Liver (tissue), 9 donors: ENCODE results near the gene TMCO5A. TPM values are rescaled to one million over a fixed set of nuclear protein-coding genes. Genes with fewer than 3 reads are reported as not detected.

Experiments used
- DNase-seq: peaks from one replicate; pipeline ENCODE4 v3.0.0-alpha.2; 2017; ENCODE audit warnings: low spot score
- H3K27ac ChIP-seq, 2 donors: one replicate each; pipeline ENCODE4 v1.7.0; 2013; ENCODE audit warnings: inconsistent platforms in 2 of 2, low read length in 2 of 2, control low read depth in 1 of 2, low read depth in 1 of 2, mild to moderate bottlenecking in 1 of 2
- H3K27me3 ChIP-seq, 4 donors: one replicate each; pipeline versions ENCODE4 v1.6.1 to v1.7.0; 2013; ENCODE audit warnings: low read length in 3 of 4, inconsistent platforms in 1 of 4, mild to moderate bottlenecking in 1 of 4, moderate library complexity in 1 of 4; ENCODE audit not compliant: control insufficient read depth in 4 of 4, insufficient read depth in 4 of 4
- H3K36me3 ChIP-seq, 4 donors: one replicate each; pipeline versions ENCODE4 v1.6.1 to v1.7.0; 2013; ENCODE audit warnings: low read length in 3 of 4, mild to moderate bottlenecking in 3 of 4, low read depth in 1 of 4, moderate library complexity in 1 of 4; ENCODE audit not compliant: control insufficient read depth in 4 of 4, insufficient read depth in 3 of 4
- H3K4me1 ChIP-seq, 4 donors: one replicate each; pipeline versions ENCODE4 v1.6.1 to v1.7.0; 2013; ENCODE audit warnings: low read length in 3 of 4, mild to moderate bottlenecking in 3 of 4, moderate library complexity in 1 of 4; ENCODE audit not compliant: control insufficient read depth in 4 of 4, insufficient read depth in 4 of 4
- H3K4me3 ChIP-seq, 3 donors: one replicate each; pipeline versions ENCODE4 v1.6.1 to v1.7.0; 2013; ENCODE audit warnings: low read length in 3 of 3, control low read depth in 1 of 3, low read depth in 1 of 3, mild to moderate bottlenecking in 1 of 3
- H3K9ac ChIP-seq, 2 donors: one replicate each; pipeline ENCODE4 v1.7.0; 2013; ENCODE audit warnings: low read length in 2 of 2, mild to moderate bottlenecking in 2 of 2, moderate library complexity in 2 of 2, control low read depth in 1 of 2, low read depth in 1 of 2
- H3K9me3 ChIP-seq, 4 donors: one replicate each; pipeline versions ENCODE4 v1.6.1 to v1.7.0; 2013; ENCODE audit warnings: low read length in 3 of 4; ENCODE audit not compliant: control insufficient read depth in 4 of 4
- EGR1 ChIP-seq, 2 donors: IDR thresholded peaks; 2 replicates each; pipeline ENCODE4 v1.6.1; 2016 to 2018; ENCODE audit warnings: antibody characterized with exemption in 2 of 2, low read depth in 2 of 2
- FOXA2 ChIP-seq: IDR thresholded peaks from 2 replicates; pipeline ENCODE4 v1.6.1; 2016; ENCODE audit warnings: antibody characterized with exemption
- HNF4A ChIP-seq, 2 donors: conservative IDR thresholded peaks; 2 replicates each; pipeline ENCODE4 v1.6.1; 2016; ENCODE audit warnings: antibody characterized with exemption in 2 of 2, mild to moderate bottlenecking in 2 of 2
- HNF4G ChIP-seq: IDR thresholded peaks from 2 replicates; pipeline ENCODE4 v1.6.1; 2016; ENCODE audit warnings: antibody characterized with exemption
- NR2F2 ChIP-seq: IDR thresholded peaks from 2 replicates; pipeline ENCODE4 v1.6.1; 2016; ENCODE audit warnings: antibody characterized with exemption
- RXRA ChIP-seq, 2 donors: IDR thresholded peaks; 2 replicates each; pipeline ENCODE4 v1.6.1; 2017 to 2018; ENCODE audit warnings: antibody characterized with exemption in 2 of 2, mild to moderate bottlenecking in 1 of 2
- YY1 ChIP-seq: IDR thresholded peaks from 2 replicates; pipeline ENCODE4 v1.6.1; 2016; ENCODE audit warnings: antibody characterized with exemption, mild to moderate bottlenecking
- WGBS: extraction: QIAGEN DNeasy Blood & Tissue Kit; methylation state at CpG from one replicate; pipeline ENCODE4 v1.1.7; 2013; 5-methylcytosine and 5-hydroxymethylcytosine counted together
- polyA plus RNA-seq, 2 donors: library from polyadenylated mRNA; stranded (reverse) in 1 of 2; unstranded in 1 of 2; fragments of 200-250 nt in 1 of 2; fragments of >200 nt in 1 of 2; fragmentation: Nextera tagmentation in 1 of 2; extraction: Ambion mirVana in 1 of 2; gene quantifications; one replicate each; pipeline versions ENCODE4 v1.2.1 to v1.2.3, GENCODE V29; 2013 to 2015
- total RNA-seq, 2 donors: library from RNA; depleted of rRNA; stranded (reverse); fragments of >200 nt; gene quantifications; one replicate each; pipeline ENCODE4 v1.2.3, GENCODE V29; 2014
- TF ChIP-seq, protein P1 (sequence below): IDR thresholded peaks from 2 replicates; pipeline ENCODE4 v1.6.1; 2016; ENCODE audit warnings: antibody characterized with exemption
- TF ChIP-seq, protein P2 (sequence below): IDR thresholded peaks from 2 replicates; pipeline ENCODE4 v1.6.1; 2016; ENCODE audit warnings: antibody characterized with exemption
- TF ChIP-seq, protein P3 (sequence below): IDR thresholded peaks from 2 replicates; pipeline ENCODE4 v1.6.1; 2016; ENCODE audit warnings: antibody characterized with exemption, mild to moderate bottlenecking
- TF ChIP-seq, protein P4 (sequence below): IDR thresholded peaks from 2 replicates; pipeline ENCODE4 v1.6.1; 2016; ENCODE audit warnings: antibody characterized with exemption
- donor health status: healthy.
- donor health status: healthy.
- donor health status: healthy.
- donor health status: healthy.
- donor health status: healthy.

The TMCO5A gene
- total and polyA plus RNA-seq, 4 donors, result not detected

DNA sequence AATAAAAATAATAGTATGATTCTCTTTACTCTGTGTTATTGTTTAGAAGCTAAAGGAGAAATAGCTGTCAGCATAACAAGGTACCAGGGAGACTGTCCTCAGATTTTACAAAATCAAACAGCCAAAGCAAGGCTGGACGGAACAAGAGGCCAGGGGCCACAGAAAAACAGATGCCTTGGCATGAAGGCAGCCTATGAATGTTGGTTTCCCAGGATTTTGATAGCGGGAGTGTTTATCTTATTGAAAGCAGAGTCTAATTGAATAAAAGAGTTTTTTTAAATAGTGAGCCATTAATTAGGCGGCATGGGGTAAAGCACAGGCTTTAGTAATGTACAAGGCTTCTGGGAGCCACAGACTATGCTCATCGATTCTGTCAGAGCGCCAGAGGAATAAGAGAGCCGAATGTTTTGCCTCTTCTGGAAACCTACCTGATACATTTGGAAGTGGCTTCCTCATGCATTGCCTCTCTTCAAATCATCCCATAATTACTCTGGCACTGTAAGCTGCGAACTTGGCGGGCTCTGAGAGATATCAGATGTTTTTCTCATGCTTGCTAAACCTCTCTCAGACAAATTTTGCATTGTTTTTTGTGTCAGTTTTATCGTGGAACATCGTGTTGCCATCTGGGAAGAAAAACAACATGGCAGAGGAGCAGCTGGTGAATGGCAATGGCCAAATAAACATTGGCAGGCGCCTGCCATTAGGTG lies 30.4 kb upstream of the TMCO5A start:
- H3K4me3 ChIP-seq, result no peak overlapping the region
- DNase-seq, result no peak
- peaks cover 0 to 4% (median 0%) of the 10 kb centered on the region in 4 donors for H3K4me1 ChIP-seq
- H3K27ac ChIP-seq, result no peak overlapping the region
- TF ChIP-seq NR2F2 (peak; percentile 52), RXRA (IDR thresholded peaks at IDR 0.05) (no peak)
- TF ChIP-seq, protein P1, sequence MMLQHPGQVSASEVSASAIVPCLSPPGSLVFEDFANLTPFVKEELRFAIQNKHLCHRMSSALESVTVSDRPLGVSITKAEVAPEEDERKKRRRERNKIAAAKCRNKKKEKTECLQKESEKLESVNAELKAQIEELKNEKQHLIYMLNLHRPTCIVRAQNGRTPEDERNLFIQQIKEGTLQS, result no peak
- H3K36me3 ChIP-seq, result no peaks in the 10 kb centered on the region
- H3K27me3 ChIP-seq, result no peaks in the 10 kb centered on the region
- H3K9me3 ChIP-seq, result no peaks in the 10 kb centered on the region
- WGBS, result 78% methylated on average over 11 of the region's 11 CpGs
- no peak overlapping the region for H3K9ac ChIP-seq

DNA sequence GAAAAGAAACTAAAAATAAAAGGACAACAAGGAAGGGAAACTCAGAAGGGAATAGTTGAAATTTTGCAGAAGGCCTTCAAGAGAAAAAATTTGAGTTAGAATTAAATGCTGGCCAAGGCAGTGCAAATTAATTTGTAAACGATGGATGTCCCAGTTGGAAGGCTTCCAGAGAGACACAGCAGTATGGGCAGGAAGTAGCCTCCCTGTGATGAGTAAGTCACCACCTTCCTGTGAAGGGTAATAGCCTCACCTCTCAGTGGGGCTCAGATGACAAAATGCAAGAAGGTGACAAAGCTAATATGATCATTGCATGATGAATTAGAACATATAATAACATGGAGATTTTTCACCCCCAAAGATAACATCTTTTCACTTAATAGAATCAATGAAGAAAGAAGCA lies 27.3 kb upstream of the TMCO5A start:
- H3K27ac ChIP-seq, result no peak overlapping the region
- TF ChIP-seq, protein P2, sequence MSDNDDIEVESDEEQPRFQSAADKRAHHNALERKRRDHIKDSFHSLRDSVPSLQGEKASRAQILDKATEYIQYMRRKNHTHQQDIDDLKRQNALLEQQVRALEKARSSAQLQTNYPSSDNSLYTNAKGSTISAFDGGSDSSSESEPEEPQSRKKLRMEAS, result no peak
- no peak for TF ChIP-seq FOXA2
- TF ChIP-seq EGR1 (IDR thresholded peaks at IDR 0.05; ENCODE audit: low read depth in 2 of 2), result no peak
- no peak for TF ChIP-seq HNF4A (conservative IDR thresholded peaks at IDR 0.05)
- TF ChIP-seq, protein P3, sequence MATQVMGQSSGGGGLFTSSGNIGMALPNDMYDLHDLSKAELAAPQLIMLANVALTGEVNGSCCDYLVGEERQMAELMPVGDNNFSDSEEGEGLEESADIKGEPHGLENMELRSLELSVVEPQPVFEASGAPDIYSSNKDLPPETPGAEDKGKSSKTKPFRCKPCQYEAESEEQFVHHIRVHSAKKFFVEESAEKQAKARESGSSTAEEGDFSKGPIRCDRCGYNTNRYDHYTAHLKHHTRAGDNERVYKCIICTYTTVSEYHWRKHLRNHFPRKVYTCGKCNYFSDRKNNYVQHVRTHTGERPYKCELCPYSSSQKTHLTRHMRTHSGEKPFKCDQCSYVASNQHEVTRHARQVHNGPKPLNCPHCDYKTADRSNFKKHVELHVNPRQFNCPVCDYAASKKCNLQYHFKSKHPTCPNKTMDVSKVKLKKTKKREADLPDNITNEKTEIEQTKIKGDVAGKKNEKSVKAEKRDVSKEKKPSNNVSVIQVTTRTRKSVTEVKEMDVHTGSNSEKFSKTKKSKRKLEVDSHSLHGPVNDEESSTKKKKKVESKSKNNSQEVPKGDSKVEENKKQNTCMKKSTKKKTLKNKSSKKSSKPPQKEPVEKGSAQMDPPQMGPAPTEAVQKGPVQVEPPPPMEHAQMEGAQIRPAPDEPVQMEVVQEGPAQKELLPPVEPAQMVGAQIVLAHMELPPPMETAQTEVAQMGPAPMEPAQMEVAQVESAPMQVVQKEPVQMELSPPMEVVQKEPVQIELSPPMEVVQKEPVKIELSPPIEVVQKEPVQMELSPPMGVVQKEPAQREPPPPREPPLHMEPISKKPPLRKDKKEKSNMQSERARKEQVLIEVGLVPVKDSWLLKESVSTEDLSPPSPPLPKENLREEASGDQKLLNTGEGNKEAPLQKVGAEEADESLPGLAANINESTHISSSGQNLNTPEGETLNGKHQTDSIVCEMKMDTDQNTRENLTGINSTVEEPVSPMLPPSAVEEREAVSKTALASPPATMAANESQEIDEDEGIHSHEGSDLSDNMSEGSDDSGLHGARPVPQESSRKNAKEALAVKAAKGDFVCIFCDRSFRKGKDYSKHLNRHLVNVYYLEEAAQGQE, result no peak
- no peak for TF ChIP-seq HNF4G
- no peak for TF ChIP-seq RXRA (IDR thresholded peaks at IDR 0.05)
- no peak for TF ChIP-seq NR2F2
- TF ChIP-seq YY1, result no peak
- TF ChIP-seq, protein P4, sequence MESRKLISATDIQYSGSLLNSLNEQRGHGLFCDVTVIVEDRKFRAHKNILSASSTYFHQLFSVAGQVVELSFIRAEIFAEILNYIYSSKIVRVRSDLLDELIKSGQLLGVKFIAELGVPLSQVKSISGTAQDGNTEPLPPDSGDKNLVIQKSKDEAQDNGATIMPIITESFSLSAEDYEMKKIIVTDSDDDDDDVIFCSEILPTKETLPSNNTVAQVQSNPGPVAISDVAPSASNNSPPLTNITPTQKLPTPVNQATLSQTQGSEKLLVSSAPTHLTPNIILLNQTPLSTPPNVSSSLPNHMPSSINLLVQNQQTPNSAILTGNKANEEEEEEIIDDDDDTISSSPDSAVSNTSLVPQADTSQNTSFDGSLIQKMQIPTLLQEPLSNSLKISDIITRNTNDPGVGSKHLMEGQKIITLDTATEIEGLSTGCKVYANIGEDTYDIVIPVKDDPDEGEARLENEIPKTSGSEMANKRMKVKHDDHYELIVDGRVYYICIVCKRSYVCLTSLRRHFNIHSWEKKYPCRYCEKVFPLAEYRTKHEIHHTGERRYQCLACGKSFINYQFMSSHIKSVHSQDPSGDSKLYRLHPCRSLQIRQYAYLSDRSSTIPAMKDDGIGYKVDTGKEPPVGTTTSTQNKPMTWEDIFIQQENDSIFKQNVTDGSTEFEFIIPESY, result no peak
- H3K4me1 ChIP-seq, result peaks cover 0 to 2% (median 0%) of the 10 kb centered on the region in 4 donors
- 30% methylated on average over 1 of the region's 1 CpG for WGBS
- no peaks in the 10 kb centered on the region for H3K9me3 ChIP-seq
- no peaks in the 10 kb centered on the region for H3K27me3 ChIP-seq
- H3K36me3 ChIP-seq, result no peaks in the 10 kb centered on the region
- DNase-seq, result no peak
- no peak overlapping the region for H3K9ac ChIP-seq
- no peak overlapping the region for H3K4me3 ChIP-seq
